ENCODE data around the gene PNPLA2. TPM values are rescaled to one million over a fixed set of nuclear protein-coding genes. Genes with fewer than 3 reads are reported as not detected.

PNPLA2 gene
- total RNA-seq, 1 donor from 2014 or later, result 346 TPM

Other genes with a start within 250 kb of the PNPLA2 start
- gene PHRF1, start 242.4 kb upstream of the PNPLA2 start, total RNA-seq, result 16.5 TPM
- gene IRF7, start 203.0 kb upstream of the PNPLA2 start, total RNA-seq, result 7.5 TPM
- gene CDHR5, start 194.0 kb upstream of the PNPLA2 start, total RNA-seq, result not detected
- not detected for gene SCT, start 191.7 kb upstream of the PNPLA2 start, total RNA-seq
- not detected for gene DRD4, start 181.6 kb upstream of the PNPLA2 start, total RNA-seq
- 22.1 TPM for gene DEAF1, start 123.7 kb upstream of the PNPLA2 start, total RNA-seq
- gene TMEM80, start 123.1 kb upstream of the PNPLA2 start, total RNA-seq, result 9.1 TPM
- 3.2 TPM for gene EPS8L2, start 112.7 kb upstream of the PNPLA2 start, total RNA-seq
- 90.1 TPM for gene TALDO1, start 71.5 kb upstream of the PNPLA2 start, total RNA-seq
- 17.4 TPM for gene GATD1, start 41.4 kb upstream of the PNPLA2 start, total RNA-seq
- 0.19 TPM for gene CEND1, start 28.8 kb upstream of the PNPLA2 start, total RNA-seq
- 3.4 TPM for gene SLC25A22, start 20.6 kb upstream of the PNPLA2 start, total RNA-seq
- gene PIDD1, start 13.7 kb upstream of the PNPLA2 start, total RNA-seq, result 7.3 TPM
- 982 TPM for gene RPLP2, start 8.9 kb upstream of the PNPLA2 start, total RNA-seq
- gene CRACR2B, start 9.0 kb downstream of the PNPLA2 start, total RNA-seq, result 18.9 TPM
- gene CD151, start 14.0 kb downstream of the PNPLA2 start, total RNA-seq, result 405 TPM
- gene POLR2L, start 23.6 kb downstream of the PNPLA2 start, total RNA-seq, result 267 TPM
- 40.5 TPM for gene TSPAN4, start 23.9 kb downstream of the PNPLA2 start, total RNA-seq
- 48.3 TPM for gene CHID1, start 91.9 kb downstream of the PNPLA2 start, total RNA-seq
- 53.5 TPM for gene AP2A2, start 107.0 kb downstream of the PNPLA2 start, total RNA-seq
- not detected for gene MUC6, start 217.8 kb downstream of the PNPLA2 start, total RNA-seq